Ishikawa (cell line): ENCODE measurements around the gene PARP9.

Experiments used
- CEBPB ChIP-seq: IDR thresholded peaks from 2 replicates; pipeline ENCODE4 v1.6.1; 2012
- CREB1 ChIP-seq: IDR thresholded peaks from 2 replicates; pipeline ENCODE4 v1.6.1; 2012; ENCODE audit warnings: low read depth
- EGR1 ChIP-seq: IDR thresholded peaks from 2 replicates; pipeline ENCODE4 v1.6.1; 2012
- EP300 ChIP-seq: IDR thresholded peaks from 2 replicates; pipeline ENCODE4 v1.6.1; 2012; ENCODE audit warnings: borderline replicate concordance
- FOXM1 ChIP-seq: IDR thresholded peaks from 2 replicates; pipeline ENCODE4 v1.6.1; 2012; ENCODE audit warnings: low read depth, borderline replicate concordance
- NFIC ChIP-seq: IDR thresholded peaks from 2 replicates; pipeline ENCODE4 v1.6.1; 2012
- RAD21 ChIP-seq: IDR thresholded peaks from 2 replicates; pipeline ENCODE4 v1.6.1; 2012; ENCODE audit warnings: low read depth
- TAF1 ChIP-seq: IDR thresholded peaks from 2 replicates; pipeline ENCODE4 v1.6.1; 2012; ENCODE audit warnings: low read depth, mild to moderate bottlenecking
- TCF12 ChIP-seq: IDR thresholded peaks from 2 replicates; pipeline ENCODE4 v1.6.1; 2012; ENCODE audit warnings: low read depth
- TEAD4 ChIP-seq: IDR thresholded peaks from 2 replicates; pipeline ENCODE4 v1.6.1; 2012
- YY1 ChIP-seq: IDR thresholded peaks from 2 replicates; pipeline ENCODE4 v1.6.1; 2012; ENCODE audit warnings: low read depth
- ZBTB7A ChIP-seq: IDR thresholded peaks from 2 replicates; pipeline ENCODE4 v1.6.1; 2012; ENCODE audit warnings: low read depth
- TF ChIP-seq, protein P1 (sequence below): IDR thresholded peaks from 2 replicates; pipeline ENCODE4 v1.6.1; 2012
- TF ChIP-seq, protein P2 (sequence below): IDR thresholded peaks from 2 replicates; pipeline ENCODE4 v1.6.1; 2012; ENCODE audit warnings: low read depth, mild to moderate bottlenecking
- TF ChIP-seq, protein P3 (sequence below): IDR thresholded peaks from 2 replicates; pipeline ENCODE4 v1.6.1; 2012

PARP9 gene

DNA sequence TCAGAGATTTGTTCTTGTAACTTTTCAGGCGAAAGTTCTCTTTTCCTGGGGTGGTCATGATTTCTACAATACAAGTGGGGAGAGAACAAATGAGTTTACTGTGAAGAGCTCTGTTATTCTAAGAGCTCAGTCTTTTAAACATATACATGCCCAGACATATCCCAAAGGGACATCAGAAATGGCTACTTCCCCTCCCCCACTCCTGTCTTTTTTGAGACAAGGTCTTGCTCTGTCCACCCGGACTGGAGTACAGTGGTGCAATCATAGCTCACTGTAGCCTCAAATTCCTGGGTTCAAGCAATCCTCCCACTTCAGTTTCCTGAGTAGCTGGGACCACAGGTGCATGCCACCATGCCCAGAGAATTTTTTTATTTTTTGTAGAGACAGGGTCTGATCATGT lies 67.6 kb downstream of the PARP9 start:
- TF ChIP-seq RAD21 (no peak), CEBPB (no peak), FOXM1 (no peak), EGR1 (no peak), TEAD4 (no peak), ZBTB7A (no peak), CREB1 (no peak), TAF1 (no peak), NFIC (no peak)
- TF ChIP-seq, protein P1, sequence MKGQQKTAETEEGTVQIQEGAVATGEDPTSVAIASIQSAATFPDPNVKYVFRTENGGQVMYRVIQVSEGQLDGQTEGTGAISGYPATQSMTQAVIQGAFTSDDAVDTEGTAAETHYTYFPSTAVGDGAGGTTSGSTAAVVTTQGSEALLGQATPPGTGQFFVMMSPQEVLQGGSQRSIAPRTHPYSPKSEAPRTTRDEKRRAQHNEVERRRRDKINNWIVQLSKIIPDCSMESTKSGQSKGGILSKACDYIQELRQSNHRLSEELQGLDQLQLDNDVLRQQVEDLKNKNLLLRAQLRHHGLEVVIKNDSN, result no peak
- TF ChIP-seq, protein P2, sequence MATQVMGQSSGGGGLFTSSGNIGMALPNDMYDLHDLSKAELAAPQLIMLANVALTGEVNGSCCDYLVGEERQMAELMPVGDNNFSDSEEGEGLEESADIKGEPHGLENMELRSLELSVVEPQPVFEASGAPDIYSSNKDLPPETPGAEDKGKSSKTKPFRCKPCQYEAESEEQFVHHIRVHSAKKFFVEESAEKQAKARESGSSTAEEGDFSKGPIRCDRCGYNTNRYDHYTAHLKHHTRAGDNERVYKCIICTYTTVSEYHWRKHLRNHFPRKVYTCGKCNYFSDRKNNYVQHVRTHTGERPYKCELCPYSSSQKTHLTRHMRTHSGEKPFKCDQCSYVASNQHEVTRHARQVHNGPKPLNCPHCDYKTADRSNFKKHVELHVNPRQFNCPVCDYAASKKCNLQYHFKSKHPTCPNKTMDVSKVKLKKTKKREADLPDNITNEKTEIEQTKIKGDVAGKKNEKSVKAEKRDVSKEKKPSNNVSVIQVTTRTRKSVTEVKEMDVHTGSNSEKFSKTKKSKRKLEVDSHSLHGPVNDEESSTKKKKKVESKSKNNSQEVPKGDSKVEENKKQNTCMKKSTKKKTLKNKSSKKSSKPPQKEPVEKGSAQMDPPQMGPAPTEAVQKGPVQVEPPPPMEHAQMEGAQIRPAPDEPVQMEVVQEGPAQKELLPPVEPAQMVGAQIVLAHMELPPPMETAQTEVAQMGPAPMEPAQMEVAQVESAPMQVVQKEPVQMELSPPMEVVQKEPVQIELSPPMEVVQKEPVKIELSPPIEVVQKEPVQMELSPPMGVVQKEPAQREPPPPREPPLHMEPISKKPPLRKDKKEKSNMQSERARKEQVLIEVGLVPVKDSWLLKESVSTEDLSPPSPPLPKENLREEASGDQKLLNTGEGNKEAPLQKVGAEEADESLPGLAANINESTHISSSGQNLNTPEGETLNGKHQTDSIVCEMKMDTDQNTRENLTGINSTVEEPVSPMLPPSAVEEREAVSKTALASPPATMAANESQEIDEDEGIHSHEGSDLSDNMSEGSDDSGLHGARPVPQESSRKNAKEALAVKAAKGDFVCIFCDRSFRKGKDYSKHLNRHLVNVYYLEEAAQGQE, result no peak

DNA sequence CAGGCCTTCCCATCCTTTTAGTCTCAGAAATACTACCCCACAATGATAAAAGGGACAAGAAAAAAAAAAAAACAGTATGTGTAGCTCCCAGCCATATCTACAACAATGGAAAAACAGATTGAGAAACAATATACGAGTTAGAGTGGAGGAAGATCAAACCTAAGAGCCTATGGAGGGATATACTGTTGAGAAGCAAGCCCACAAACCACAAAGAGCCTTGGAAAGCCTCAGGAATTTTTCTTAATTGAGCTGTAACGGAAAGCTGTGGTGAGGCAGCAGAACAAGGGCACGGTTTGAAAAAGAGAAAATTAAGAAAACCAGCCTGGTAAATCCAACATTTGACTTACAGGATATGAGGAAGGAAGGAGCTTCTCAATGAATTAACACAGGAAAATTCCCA lies 70.8 kb downstream of the PARP9 start:
- no peak for TF ChIP-seq TAF1
- TF ChIP-seq FOXM1, result no peak
- no peak for TF ChIP-seq RAD21
- TF ChIP-seq ZBTB7A, result no peak
- TF ChIP-seq, protein P3, sequence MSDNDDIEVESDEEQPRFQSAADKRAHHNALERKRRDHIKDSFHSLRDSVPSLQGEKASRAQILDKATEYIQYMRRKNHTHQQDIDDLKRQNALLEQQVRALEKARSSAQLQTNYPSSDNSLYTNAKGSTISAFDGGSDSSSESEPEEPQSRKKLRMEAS, result no peak
- TF ChIP-seq, protein P2, result no peak
- no peak for TF ChIP-seq NFIC
- no peak for TF ChIP-seq EGR1
- no peak for TF ChIP-seq YY1
- no peak for TF ChIP-seq EP300
- TF ChIP-seq CEBPB, result no peak
- TF ChIP-seq TEAD4, result no peak

DNA sequence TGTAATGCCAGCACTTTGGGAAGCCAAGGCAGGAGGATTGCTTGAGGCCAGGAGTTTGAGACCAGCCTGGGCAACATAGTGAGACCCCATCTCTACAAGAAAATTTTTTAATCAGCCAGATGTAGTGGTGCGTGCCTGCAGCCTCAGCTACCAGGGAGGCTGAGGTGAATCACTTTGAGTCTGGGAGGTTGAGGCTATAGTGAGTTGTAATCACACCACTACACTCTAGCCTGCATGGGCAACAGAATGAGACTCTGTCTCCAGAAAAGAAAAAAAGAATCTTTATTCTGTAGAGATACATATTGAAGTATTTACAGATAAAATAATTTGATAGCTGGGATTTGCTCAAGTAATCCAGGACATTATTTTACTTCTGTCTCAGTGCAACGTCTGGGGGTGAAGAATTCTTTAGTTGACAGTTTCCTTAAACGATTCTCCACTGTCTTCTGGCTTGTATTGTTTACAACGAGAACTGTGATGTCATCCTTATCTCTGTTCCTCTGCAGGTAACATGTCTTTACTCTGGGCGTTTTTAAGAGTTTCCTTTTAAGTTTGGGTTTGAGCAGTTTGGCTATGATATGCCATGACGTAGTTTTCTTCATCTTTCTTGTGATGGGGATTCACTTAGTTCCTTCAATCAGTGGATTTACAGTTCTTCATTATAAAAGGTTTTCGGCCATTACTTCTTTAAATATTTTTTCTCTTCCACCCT lies 75.7 kb downstream of the PARP9 start:
- no peak for TF ChIP-seq CEBPB
- TF ChIP-seq RAD21, result no peak
- no peak for TF ChIP-seq YY1
- no peak for TF ChIP-seq CREB1
- no peak for TF ChIP-seq EP300
- TF ChIP-seq, protein P1, result no peak
- no peak for TF ChIP-seq FOXM1
- TF ChIP-seq TCF12, result no peak
- TF ChIP-seq, protein P3, result no peak
- TF ChIP-seq TEAD4, result no peak
- no peak for TF ChIP-seq EGR1
- TF ChIP-seq, protein P2, result no peak
- TF ChIP-seq ZBTB7A, result no peak
- TF ChIP-seq NFIC, result no peak
- TF ChIP-seq TAF1, result no peak

DNA sequence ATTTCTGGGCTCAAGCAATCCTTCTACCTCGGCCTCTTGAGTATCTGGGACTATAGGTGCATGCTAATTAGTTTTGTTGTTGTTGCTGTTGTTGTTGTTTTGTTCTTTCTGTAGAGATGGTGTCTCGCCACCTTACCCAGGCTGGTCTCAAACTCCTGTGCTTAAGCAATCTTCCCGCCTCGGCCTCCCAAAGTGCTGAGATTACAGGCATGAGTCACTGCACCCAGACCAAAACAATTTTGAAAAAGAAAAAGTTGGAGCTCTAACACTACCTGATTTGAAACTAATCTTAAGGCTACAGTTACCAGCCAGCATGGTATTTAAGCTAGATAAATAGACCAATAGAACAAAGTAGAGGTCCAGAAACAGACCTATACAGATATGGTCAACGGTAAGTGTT lies 79.1 kb downstream of the PARP9 start:
- no peak for TF ChIP-seq RAD21
- TF ChIP-seq, protein P3, result no peak
- no peak for TF ChIP-seq FOXM1
- no peak for TF ChIP-seq YY1
- no peak for TF ChIP-seq TCF12
